Measurements from ENCODE around the gene VSIG10L2.

VSIG10L2 gene

GRCh38 chr11:125947419-125948277 is 1.8 kb downstream of the VSIG10L2 start:
- Histone ChIP-seq H3K4me3 (replicated peaks; ENCODE audit: low read depth, low read length) (no peak overlapping the region), H3K27me3 (replicated peaks; ENCODE audit: control insufficient read depth, insufficient read depth, low read length) (no peaks in the 10 kb centered on the region; the same call in 1 of the 2 replicates), H3K36me3 (ENCODE audit: control insufficient read depth, insufficient read depth, low read length) (no peaks in the 10 kb centered on the region)
- TF ChIP-seq CTCF (IDR thresholded peaks at IDR 0.05; ENCODE audit: insufficient read depth, low read length, poor library complexity, severe bottlenecking), result no peak
- DNase-seq (ENCODE audit: extremely low read depth, insufficient read length), result no peak

- no peaks in the 10 kb centered on the region for H3K36me3 ChIP-seq (ENCODE audit: control insufficient read depth, insufficient read depth, low read length)
- no peaks in the 10 kb centered on the region; the same call in 1 of the 2 replicates for H3K27me3 ChIP-seq (replicated peaks; ENCODE audit: control insufficient read depth, insufficient read depth, low read length)
- no peak overlapping the region for H3K4me3 ChIP-seq (replicated peaks; ENCODE audit: low read depth, low read length)
- TF ChIP-seq CTCF (IDR thresholded peaks at IDR 0.05; ENCODE audit: insufficient read depth, low read length, poor library complexity, severe bottlenecking), result no peak
- DNase-seq (ENCODE audit: extremely low read depth, insufficient read length), result no peak
Observed at GRCh38 chr11:125948278-125949051, 2.6 kb downstream of the VSIG10L2 start.

GRCh38 chr11:125949271-125950177 is 3.7 kb downstream of the VSIG10L2 start:
- Histone ChIP-seq H3K27me3 (replicated peaks; ENCODE audit: control insufficient read depth, insufficient read depth, low read length) (no peaks in the 10 kb centered on the region; the same call in 1 of the 2 replicates), H3K4me3 (replicated peaks; ENCODE audit: low read depth, low read length) (no peak overlapping the region), H3K36me3 (ENCODE audit: control insufficient read depth, insufficient read depth, low read length) (no peaks in the 10 kb centered on the region)
- no peak for TF ChIP-seq CTCF (IDR thresholded peaks at IDR 0.05; ENCODE audit: insufficient read depth, low read length, poor library complexity, severe bottlenecking)
- no peak for DNase-seq (ENCODE audit: extremely low read depth, insufficient read length)

- DNase-seq (ENCODE audit: extremely low read depth, insufficient read length), result no peak
- Histone ChIP-seq H3K36me3 (ENCODE audit: control insufficient read depth, insufficient read depth, low read length) (no peaks in the 10 kb centered on the region), H3K27me3 (replicated peaks; ENCODE audit: control insufficient read depth, insufficient read depth, low read length) (no peaks in the 10 kb centered on the region; the same call in 1 of the 2 replicates), H3K4me3 (replicated peaks; ENCODE audit: low read depth, low read length) (no peak overlapping the region)
- TF ChIP-seq CTCF (IDR thresholded peaks at IDR 0.05; ENCODE audit: insufficient read depth, low read length, poor library complexity, severe bottlenecking), result no peak
Observed at GRCh38 chr11:125950178-125950490, 4.3 kb downstream of the VSIG10L2 start.

Data from GM06990 (cell line).